ENCODE results near the gene IL1R2. TPM values are rescaled to one million over a fixed set of nuclear protein-coding genes. Genes with fewer than 3 reads are reported as not detected.

IL1R2 gene
- total RNA-seq (2014; rRNA removed; shearing (Covaris generic)), result not detected in 2 replicates
- not detected in 2 replicates for polyA plus RNA-seq (2016; fragmentation: Nextera tagmentation; extraction: Ambion mirVana)
- long read RNA-seq, result 0 reads

GRCh38 chr2:101991721-101992145 is at the start of gene IL1R2:
Gene IL1R2 (plus strand): TSS chr2:101991960. CDS start chr2:102008576, 16,616 bp downstream.
- H3K27ac ChIP-seq (ENCODE audit: low read depth), result no peak within 1 kb of the TSS
- H3K4me2 ChIP-seq, result no peak within 1 kb of the TSS
- no peak within 1 kb of the TSS for H3K4me3 ChIP-seq
- no peaks in the 10 kb centered on the region for H3F3A ChIP-seq (replicated peaks; ENCODE audit: low read depth)
- no peak within 1 kb of the TSS for H3K27ac Mint-ChIP-seq
- H3K9me2 ChIP-seq (ENCODE audit: insufficient read depth), result peaks cover 3% of the 10 kb centered on the region; the same call in 1 of the 2 replicates
- no peaks in the 10 kb centered on the region for H3K36me3 ChIP-seq (ENCODE audit: insufficient read depth)
- DNase-seq (ENCODE audit: low spot score) (no peak), ATAC-seq (peak; percentile 62)
- H3K9me3 Mint-ChIP-seq, result no peaks in the 10 kb centered on the region; the same call in 2 of the 3 replicates
- no peaks in the 10 kb centered on the region for H3K36me3 Mint-ChIP-seq (ENCODE audit: low read depth)
- no peaks in the 10 kb centered on the region for H4K20me1 ChIP-seq (replicated peaks; ENCODE audit: insufficient read depth)
- H3K4me1 ChIP-seq (ENCODE audit: insufficient read depth), result no peaks in the 10 kb centered on the region
- H2AFZ ChIP-seq, result peak within 1 kb of the TSS; percentile 90
- H3K27me3 Mint-ChIP-seq (ENCODE audit: insufficient read depth, low read depth, poor library complexity), result peaks cover 11% of the 10 kb centered on the region
- H3K27me3 ChIP-seq (ENCODE audit: insufficient read depth), result no peaks in the 10 kb centered on the region
- no peaks in the 10 kb centered on the region for H3K79me2 ChIP-seq (replicated peaks; ENCODE audit: insufficient read depth)
- TF ChIP-seq, protein P1, sequence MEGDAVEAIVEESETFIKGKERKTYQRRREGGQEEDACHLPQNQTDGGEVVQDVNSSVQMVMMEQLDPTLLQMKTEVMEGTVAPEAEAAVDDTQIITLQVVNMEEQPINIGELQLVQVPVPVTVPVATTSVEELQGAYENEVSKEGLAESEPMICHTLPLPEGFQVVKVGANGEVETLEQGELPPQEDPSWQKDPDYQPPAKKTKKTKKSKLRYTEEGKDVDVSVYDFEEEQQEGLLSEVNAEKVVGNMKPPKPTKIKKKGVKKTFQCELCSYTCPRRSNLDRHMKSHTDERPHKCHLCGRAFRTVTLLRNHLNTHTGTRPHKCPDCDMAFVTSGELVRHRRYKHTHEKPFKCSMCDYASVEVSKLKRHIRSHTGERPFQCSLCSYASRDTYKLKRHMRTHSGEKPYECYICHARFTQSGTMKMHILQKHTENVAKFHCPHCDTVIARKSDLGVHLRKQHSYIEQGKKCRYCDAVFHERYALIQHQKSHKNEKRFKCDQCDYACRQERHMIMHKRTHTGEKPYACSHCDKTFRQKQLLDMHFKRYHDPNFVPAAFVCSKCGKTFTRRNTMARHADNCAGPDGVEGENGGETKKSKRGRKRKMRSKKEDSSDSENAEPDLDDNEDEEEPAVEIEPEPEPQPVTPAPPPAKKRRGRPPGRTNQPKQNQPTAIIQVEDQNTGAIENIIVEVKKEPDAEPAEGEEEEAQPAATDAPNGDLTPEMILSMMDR (conservative IDR thresholded peaks at IDR 0.05; ENCODE audit: low read depth in 2 of 2), result 0 out of 4 replicates have a peak, but pooled peaks of 1 of the 2 experiments have one; percentile 11
- no peak for TF ChIP-seq NANOG (IDR thresholded peaks at IDR 0.05; ENCODE audit: borderline replicate concordance)
- peaks cover 10% of the 10 kb centered on the region; the same call in 2 of the 3 replicates for H3K4me1 Mint-ChIP-seq
- no peak within 1 kb of the TSS for H3K4me3 Mint-ChIP-seq

DNA sequence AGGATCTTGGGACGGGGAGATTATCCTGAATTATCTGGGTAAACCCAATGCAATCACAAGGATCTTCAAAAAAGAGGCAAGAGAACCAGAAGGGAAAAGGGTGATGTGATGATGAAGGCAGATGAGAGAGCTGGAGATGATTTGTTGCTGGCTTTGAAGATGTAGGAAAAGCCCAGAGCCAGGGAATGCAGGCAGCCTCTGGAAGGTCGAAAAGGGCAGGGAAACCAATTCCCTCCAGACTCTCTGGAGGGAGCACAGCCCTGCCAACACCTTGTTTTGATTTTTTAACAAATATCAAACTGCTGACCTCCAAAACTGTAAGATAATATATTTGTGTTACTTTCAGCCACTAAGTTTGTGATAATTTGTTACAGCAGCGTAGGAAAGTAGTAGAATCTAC is 48.9 kb upstream of the IL1R2 start:
- H3K4me1 Mint-ChIP-seq, result no peaks in the 10 kb centered on the region
- no peaks in the 10 kb centered on the region for H3F3A ChIP-seq (replicated peaks; ENCODE audit: low read depth)
- no peak overlapping the region for H3K4me2 ChIP-seq
- H3K4me3 ChIP-seq, result no peak overlapping the region
- no peak overlapping the region for H3K27ac Mint-ChIP-seq
- peaks cover 8% of the 10 kb centered on the region for H3K9me3 Mint-ChIP-seq
- ATAC-seq (no peak), DNase-seq (ENCODE audit: low spot score) (no peak)
- peaks cover 4% of the 10 kb centered on the region; the same call in 2 of the 3 replicates for H3K36me3 Mint-ChIP-seq (ENCODE audit: low read depth)
- no peak overlapping the region for H2AFZ ChIP-seq
- H3K9me2 ChIP-seq (ENCODE audit: insufficient read depth), result peaks cover 3% of the 10 kb centered on the region; the same call in 1 of the 2 replicates
- H3K27ac ChIP-seq (ENCODE audit: low read depth), result no peak overlapping the region
- H3K36me3 ChIP-seq (ENCODE audit: insufficient read depth), result no peaks in the 10 kb centered on the region
- H3K27me3 ChIP-seq (ENCODE audit: insufficient read depth), result no peaks in the 10 kb centered on the region
- H4K20me1 ChIP-seq (replicated peaks; ENCODE audit: insufficient read depth), result no peaks in the 10 kb centered on the region
- no peaks in the 10 kb centered on the region for H3K27me3 Mint-ChIP-seq (ENCODE audit: insufficient read depth, low read depth, poor library complexity)
- H3K79me2 ChIP-seq (replicated peaks; ENCODE audit: insufficient read depth), result no peaks in the 10 kb centered on the region
- no peaks in the 10 kb centered on the region for H3K4me1 ChIP-seq (ENCODE audit: insufficient read depth)
- no peak overlapping the region for H3K4me3 Mint-ChIP-seq
- TF ChIP-seq, protein P1 (conservative IDR thresholded peaks at IDR 0.05; ENCODE audit: low read depth in 2 of 2), result no peak
- TF ChIP-seq EZH2phosphoT487 (IDR thresholded peaks at IDR 0.05; ENCODE audit: unreplicated experiment) (no peak), EZH2 (IDR thresholded peaks at IDR 0.05; ENCODE audit: low read depth, unreplicated experiment) (no peak), REST (IDR thresholded peaks at IDR 0.05; ENCODE audit: unreplicated experiment) (no peak), STAT1 (IDR thresholded peaks at IDR 0.05; ENCODE audit: unreplicated experiment) (no peak), ZNF331 (CRISPR knock-in tag; IDR thresholded peaks at IDR 0.05; ENCODE audit: low read depth) (no peak), JUNB (IDR thresholded peaks at IDR 0.05; ENCODE audit: unreplicated experiment) (no peak)

Measured in GM23338 (cell line).